Stimulated activated CD8-positive, alpha-beta memory T cell treated with anti-CD3 and anti-CD28 coated beads, Interleukin-4, amount 100 ng/mL, for 1 hour (primary cell): ENCODE results near the gene PIEZO1.

ENCODE experiments used
- DNase-seq, 2 donors: peaks; one replicate each; pipeline ENCODE4 v3.0.0-alpha.2; 2020; ENCODE audit warnings: low read depth in 2 of 2, low spot score in 1 of 2

PIEZO1 gene

DNA sequence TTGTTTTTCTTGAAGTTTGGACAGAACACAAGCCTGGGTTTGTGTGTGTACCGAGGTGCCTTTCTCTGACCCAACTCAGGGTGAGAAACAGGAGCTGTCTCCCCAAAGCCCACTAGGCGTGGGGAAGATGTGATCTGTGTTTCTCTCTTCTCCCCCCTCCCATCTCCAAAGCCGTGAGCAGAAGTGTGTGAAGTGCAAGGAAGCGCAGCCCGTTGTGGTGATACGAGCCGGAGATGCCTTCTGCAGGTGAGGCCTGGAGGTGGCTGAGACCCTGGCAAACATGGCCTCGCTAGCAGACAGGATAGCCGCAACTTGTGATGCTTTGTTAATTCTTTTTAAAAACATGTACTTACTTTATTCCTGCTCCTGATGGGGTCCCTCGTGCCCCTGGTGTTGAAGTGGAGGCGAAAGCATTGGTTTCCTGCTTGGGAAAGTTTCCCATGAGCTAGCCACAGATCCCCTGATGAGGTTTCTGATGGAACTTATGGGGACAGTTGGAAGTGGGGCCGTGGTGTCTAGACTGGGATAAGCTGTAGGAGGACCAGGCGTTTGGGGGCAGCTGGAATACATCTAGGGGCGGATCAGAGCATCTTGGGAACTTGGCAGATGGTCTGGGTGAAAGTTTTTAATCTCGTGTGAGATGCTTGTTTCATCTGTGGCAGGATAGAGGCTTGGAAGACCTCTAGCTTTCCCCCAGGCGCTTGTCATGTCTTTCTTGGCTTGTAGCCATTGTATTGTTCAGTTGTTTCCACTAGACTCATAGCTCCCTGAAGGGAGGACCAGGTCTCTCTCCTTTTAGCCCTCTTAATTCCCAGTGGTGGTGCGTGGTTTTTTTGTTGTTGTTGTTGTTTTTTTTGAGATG, 77.8 kb downstream of the PIEZO1 start:
- no peak for DNase-seq

DNA sequence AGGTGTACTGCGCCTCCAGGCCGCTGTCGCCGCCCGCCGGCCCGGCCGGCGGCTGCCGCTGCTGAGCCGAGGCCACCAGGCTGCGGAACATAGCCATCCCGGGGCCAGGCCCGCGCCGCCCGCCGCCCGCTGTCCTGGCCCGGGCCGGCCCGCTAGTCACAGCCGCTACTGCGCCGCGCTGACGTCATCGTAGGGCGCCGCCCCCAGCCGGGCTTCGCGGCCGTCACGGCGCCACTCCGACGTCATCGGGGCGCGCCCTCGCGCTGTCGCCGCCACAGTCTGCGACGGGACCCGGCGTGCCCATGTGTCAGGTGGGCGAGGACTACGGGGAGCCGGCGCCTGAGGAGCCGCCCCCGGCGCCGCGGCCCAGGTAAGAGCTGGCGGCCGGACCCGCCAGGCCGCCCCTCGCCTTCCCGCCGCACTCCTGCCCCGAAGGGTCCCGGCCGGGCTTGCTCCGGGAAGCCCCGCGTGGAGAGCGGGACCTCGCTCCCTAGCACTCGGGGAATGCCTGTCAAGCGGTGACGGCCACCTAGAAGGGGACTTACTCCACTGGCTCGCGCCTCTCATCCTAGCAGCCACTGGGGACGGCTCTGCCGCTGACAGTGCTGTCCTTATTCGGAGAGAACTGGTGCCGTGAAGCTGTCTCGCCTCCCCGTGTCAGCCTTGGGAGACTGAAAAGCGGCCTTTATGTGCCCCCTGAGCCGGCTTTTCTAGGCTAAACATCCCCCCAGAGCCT, 78.6 kb downstream of the PIEZO1 start, which contains the start of the genes CTU2 and RNF166:
Gene CTU2, plus strand, starts transcription at position 275 of the 736 bp plus-strand sequence. Its CDS starts 28 bp downstream, at position 303.
Gene RNF166, minus strand, starts transcription at position 180 of the 736 bp plus-strand sequence. Its CDS starts 83 bp downstream, at position 97.
- peak; percentile 84 to 86 for DNase-seq

DNA sequence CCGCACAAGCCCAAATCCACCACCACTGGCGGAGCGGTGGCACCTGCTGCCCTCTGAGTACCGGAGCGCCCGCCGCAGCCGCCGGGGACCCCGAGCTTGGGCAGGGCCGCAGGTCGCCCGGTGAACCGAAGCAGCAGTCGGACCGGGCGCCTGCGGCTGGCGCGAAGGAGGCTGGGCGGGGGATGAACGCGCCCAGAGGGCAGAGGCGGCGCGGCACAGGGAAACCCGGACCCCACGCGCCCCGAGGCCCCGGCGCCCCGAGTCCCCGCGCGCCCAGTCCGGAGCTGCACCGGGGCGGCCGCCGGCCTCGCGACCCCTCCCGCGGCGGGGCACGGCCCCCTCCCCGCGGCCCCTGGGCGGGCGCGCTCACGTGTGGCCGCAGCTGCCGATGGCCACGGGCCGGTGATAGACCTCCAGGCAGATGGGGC, 79.2 kb downstream of the PIEZO1 start:
- no peak for DNase-seq

GRCh38 chr16:88705076-88705684, 79.8 kb downstream of the PIEZO1 start:
- no peak for DNase-seq

GRCh38 chr16:88703486-88704309, 81.3 kb downstream of the PIEZO1 start:
- DNase-seq = peak; percentile 39 to 54

DNA sequence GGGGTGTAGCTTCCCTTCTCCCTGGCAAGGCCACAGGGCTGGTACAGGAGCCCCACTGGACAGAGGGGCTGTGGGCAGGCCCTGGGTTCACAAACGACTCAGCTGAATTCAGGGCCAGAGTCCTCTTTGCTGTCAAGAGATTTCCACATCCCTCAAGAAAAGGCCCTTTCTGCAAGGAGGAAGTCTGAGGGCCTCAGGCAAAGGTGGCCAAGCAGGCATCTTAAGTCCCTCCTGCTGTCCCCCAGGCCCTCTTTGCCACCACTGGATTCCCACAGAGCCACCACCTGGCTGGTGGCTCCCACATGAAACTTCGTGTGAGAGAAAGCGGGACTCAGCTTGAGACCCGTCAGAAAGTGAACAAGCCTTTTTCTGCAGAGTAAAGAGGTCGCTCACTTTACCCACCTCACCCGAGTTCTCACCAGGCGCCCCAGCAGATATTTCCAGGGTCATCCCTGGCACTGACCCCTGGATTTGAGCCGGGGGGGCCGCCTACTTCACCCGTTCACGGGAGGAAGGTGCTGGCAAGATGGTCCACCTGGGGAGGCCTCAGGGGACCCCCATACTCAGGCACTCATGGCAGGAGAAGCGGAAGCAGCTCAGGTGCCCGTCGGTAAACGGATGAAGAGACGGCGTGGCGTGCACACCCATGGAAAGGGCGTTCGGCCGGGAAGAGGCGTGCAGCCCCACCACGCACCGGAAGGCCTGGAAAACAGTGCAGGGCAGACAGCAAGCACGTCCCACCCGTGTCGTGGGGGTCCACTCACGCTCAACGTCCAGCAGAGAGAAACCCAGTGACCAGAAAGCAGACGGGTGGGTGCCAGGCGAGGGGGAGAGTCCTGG, 82.4 kb downstream of the PIEZO1 start:
- no peak for DNase-seq

- DNase-seq = no peak
Measured at GRCh38 chr16:88701581-88702370, 83.2 kb downstream of the PIEZO1 start.

- peak; percentile 94 for DNase-seq
Measured at GRCh38 chr16:88700636-88701482, 84.2 kb downstream of the PIEZO1 start.

- DNase-seq = no peak
Measured at GRCh38 chr16:88700322-88700635, 84.7 kb downstream of the PIEZO1 start.

GRCh38 chr16:88699180-88699579, 85.8 kb downstream of the PIEZO1 start:
- DNase-seq = no peak

DNA sequence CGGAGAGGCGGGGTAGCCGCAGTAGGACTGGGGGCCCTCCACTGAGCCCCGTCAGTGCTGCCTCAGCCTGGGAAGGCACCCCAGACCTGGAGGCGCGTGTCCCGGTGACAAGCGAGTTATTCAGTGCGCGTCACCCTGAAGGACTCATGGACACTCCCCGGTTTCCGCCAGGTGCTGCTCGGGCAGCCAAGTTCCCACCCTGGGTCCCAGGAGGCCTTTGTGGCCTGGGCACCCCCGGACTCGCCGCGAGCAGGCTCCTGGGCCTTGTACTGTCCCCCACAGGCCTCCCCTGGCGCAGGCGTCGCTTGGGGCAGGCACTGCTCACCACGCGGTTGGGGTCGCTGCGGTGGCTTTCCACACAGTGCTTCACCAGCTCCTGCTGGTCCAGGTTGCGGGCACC, 86.4 kb downstream of the PIEZO1 start:
- DNase-seq = no peak

- DNase-seq = no peak
Measured at GRCh38 chr16:88697831-88698615, 87.0 kb downstream of the PIEZO1 start.

- DNase-seq = no peak
Measured at GRCh38 chr16:88697116-88697830, 87.7 kb downstream of the PIEZO1 start.

DNA sequence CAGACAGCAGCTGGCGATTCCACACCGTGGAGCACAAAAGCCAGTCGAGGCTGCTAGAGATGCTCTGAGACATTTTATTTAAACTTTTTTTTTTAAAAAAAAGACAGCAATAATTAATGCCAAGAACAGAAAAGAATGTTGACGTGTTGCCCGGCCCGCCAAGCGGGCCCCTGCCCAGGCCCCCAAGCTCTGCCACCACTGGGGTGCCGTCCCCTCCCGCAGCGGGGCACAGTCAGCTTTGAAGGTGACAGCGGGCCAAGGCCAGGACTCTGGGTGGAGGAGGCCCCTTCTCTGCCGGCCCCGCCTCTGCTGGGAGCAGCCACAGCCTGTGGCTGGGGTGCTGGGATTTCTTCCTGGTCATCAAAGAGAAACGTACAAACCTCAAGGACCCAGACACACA, 88.6 kb downstream of the PIEZO1 start:
- no peak for DNase-seq

GRCh38 chr16:88695753-88696152, 89.3 kb downstream of the PIEZO1 start:
- DNase-seq = no peak

GRCh38 chr16:88695218-88695617, 89.8 kb downstream of the PIEZO1 start:
- no peak for DNase-seq
